ENCODE data around the gene PRSS2. TPM values are rescaled to one million over a fixed set of nuclear protein-coding genes. Genes with fewer than 3 reads are reported as not detected.

The PRSS2 gene
- total and polyA plus RNA-seq, 9 of the 15 experiments (the other 6 are each of a cell fraction or from before 2014, with no cell fraction given), result 1.3 to 23.9 (median 3.8) TPM

DNA sequence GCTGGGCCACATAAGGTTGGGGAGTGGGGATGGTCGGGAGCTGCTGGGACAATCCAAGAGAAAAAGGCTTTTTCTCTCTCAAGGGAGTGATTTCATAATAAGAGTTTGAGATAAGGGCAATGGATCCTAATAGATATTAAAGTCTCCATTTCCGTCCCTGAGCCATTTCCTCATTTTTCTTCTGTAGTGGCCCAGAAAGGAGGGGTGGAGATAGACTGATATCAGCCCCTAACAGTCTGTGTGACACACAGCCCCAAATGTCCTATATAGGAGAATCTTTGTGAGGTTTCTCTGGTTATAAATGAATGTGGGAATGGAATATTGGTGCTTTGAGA is 35.2 kb downstream of the PRSS2 start (continued):
- TF ChIP-seq, protein P1, sequence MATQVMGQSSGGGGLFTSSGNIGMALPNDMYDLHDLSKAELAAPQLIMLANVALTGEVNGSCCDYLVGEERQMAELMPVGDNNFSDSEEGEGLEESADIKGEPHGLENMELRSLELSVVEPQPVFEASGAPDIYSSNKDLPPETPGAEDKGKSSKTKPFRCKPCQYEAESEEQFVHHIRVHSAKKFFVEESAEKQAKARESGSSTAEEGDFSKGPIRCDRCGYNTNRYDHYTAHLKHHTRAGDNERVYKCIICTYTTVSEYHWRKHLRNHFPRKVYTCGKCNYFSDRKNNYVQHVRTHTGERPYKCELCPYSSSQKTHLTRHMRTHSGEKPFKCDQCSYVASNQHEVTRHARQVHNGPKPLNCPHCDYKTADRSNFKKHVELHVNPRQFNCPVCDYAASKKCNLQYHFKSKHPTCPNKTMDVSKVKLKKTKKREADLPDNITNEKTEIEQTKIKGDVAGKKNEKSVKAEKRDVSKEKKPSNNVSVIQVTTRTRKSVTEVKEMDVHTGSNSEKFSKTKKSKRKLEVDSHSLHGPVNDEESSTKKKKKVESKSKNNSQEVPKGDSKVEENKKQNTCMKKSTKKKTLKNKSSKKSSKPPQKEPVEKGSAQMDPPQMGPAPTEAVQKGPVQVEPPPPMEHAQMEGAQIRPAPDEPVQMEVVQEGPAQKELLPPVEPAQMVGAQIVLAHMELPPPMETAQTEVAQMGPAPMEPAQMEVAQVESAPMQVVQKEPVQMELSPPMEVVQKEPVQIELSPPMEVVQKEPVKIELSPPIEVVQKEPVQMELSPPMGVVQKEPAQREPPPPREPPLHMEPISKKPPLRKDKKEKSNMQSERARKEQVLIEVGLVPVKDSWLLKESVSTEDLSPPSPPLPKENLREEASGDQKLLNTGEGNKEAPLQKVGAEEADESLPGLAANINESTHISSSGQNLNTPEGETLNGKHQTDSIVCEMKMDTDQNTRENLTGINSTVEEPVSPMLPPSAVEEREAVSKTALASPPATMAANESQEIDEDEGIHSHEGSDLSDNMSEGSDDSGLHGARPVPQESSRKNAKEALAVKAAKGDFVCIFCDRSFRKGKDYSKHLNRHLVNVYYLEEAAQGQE (IDR thresholded peaks at IDR 0.05; ENCODE audit: borderline replicate concordance), result no peak
- TF ChIP-seq, protein P1 (CRISPR knock-in tag; IDR thresholded peaks at IDR 0.05; ENCODE audit: low read depth), result no peak
- TF ChIP-seq POLR2G (IDR thresholded peaks at IDR 0.05; ENCODE audit: low read depth, low read length) (no peak), CBX2 (IDR thresholded peaks at IDR 0.05; ENCODE audit: insufficient read depth, low read length, poor library complexity, severe bottlenecking) (no peak), ZNF133 (CRISPR knock-in tag; IDR thresholded peaks at IDR 0.05) (no peak), DACH1 (IDR thresholded peaks at IDR 0.05; ENCODE audit: partially characterized antibody) (peak; percentile 38)
- TF ChIP-seq, protein P2, sequence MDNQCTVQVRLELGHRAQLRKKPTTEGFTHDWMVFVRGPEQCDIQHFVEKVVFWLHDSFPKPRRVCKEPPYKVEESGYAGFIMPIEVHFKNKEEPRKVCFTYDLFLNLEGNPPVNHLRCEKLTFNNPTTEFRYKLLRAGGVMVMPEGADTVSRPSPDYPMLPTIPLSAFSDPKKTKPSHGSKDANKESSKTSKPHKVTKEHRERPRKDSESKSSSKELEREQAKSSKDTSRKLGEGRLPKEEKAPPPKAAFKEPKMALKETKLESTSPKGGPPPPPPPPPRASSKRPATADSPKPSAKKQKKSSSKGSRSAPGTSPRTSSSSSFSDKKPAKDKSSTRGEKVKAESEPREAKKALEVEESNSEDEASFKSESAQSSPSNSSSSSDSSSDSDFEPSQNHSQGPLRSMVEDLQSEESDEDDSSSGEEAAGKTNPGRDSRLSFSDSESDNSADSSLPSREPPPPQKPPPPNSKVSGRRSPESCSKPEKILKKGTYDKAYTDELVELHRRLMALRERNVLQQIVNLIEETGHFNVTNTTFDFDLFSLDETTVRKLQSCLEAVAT (IDR thresholded peaks at IDR 0.05), result no peak

All from K562 (cell line).